IMR-90 (cell line): ENCODE results near the gene COL12A1.

Source experiments
- BHLHE40 ChIP-seq: fragments of 150-350 bp; IDR thresholded peaks from 2 replicates; pipeline ENCODE4 v1.6.1; 2016; ENCODE audit warnings: mild to moderate bottlenecking, low read depth, low read length
- CEBPB ChIP-seq: IDR thresholded peaks from 2 replicates; pipeline ENCODE4 v1.6.1; 2012; ENCODE audit warnings: low read depth, low read length, improper control_type of control experiment
- CHD1 ChIP-seq: IDR thresholded peaks from 2 replicates; pipeline ENCODE4 v1.6.1; 2012; ENCODE audit warnings: low read depth, low read length, improper control_type of control experiment
- CTCF ChIP-seq: conservative IDR thresholded peaks from 2 replicates; pipeline ENCODE4 v1.5.1; 2012; ENCODE audit warnings: mild to moderate bottlenecking, low read depth, low read length, improper control_type of control experiment
- FOS ChIP-seq: fragments of 150-350 bp; IDR thresholded peaks from 2 replicates; pipeline ENCODE4 v1.6.1; 2016; ENCODE audit warnings: low read depth, low read length
- MAZ ChIP-seq: IDR thresholded peaks from 2 replicates; pipeline ENCODE4 v1.6.1; 2012; ENCODE audit warnings: low read depth, mild to moderate bottlenecking, low read length, improper control_type of control experiment, moderate library complexity, borderline replicate concordance
- MXI1 ChIP-seq: IDR thresholded peaks from 2 replicates; pipeline ENCODE4 v1.6.1; 2012; ENCODE audit warnings: low read depth, mild to moderate bottlenecking, low read length, moderate library complexity, borderline replicate concordance
- NFE2L2 ChIP-seq: fragments of 150-350 bp; IDR thresholded peaks from 2 replicates; pipeline ENCODE4 v1.6.1; 2016; ENCODE audit warnings: low read depth, mild to moderate bottlenecking, low read length
- POLR2A ChIP-seq: IDR thresholded peaks from 2 replicates; pipeline ENCODE4 v1.6.1; 2012; ENCODE audit warnings: mild to moderate bottlenecking, low read depth, low read length
- RAD21 ChIP-seq: IDR thresholded peaks from 2 replicates; pipeline ENCODE4 v1.6.1; 2012; ENCODE audit warnings: low read length, improper control_type of control experiment
- SMC3 ChIP-seq: fragments of 150-350 bp; IDR thresholded peaks from 2 replicates; pipeline ENCODE4 v1.6.1; 2016; ENCODE audit warnings: low read depth, mild to moderate bottlenecking, antibody characterized with exemption, low read length, moderate library complexity
- USF2 ChIP-seq: fragments of 150-350 bp; IDR thresholded peaks from 2 replicates; pipeline ENCODE4 v1.6.1; 2017; ENCODE audit warnings: mild to moderate bottlenecking, antibody characterized with exemption, low read length, low read depth

GRCh38 chr6:75041381-75041780 lies 164.5 kb downstream of the COL12A1 start:
- TF ChIP-seq NFE2L2 = no peak
- no peak for TF ChIP-seq CTCF
- TF ChIP-seq USF2 = no peak
- TF ChIP-seq SMC3 = no peak
- no peak for TF ChIP-seq MXI1
- TF ChIP-seq RAD21 = no peak
- TF ChIP-seq CHD1 = no peak
- no peak for TF ChIP-seq POLR2A
- no peak for TF ChIP-seq FOS
- no peak for TF ChIP-seq MAZ
- TF ChIP-seq CEBPB = no peak
- TF ChIP-seq BHLHE40 = no peak
